Inferior parietal cortex (tissue), 1 donor: ENCODE measurements around the gene MYO1E.
"Not testable (repeated sequence)": the region's sequence is repeated elsewhere in the genome, so short reads cannot be mapped to it uniquely, and the experiment has no call there.

Experiments used
- DNase-seq: peaks from one replicate; pipeline ENCODE4 v3.0.0-alpha.2; 2016; ENCODE audit errors: extremely low spot score

MYO1E gene

GRCh38 chr15:59137566-59137965, 235.1 kb downstream of the MYO1E start:
- DNase-seq = no peak

- DNase-seq = no peak
Measured at GRCh38 chr15:59133929-59134427, 238.7 kb downstream of the MYO1E start.

DNA sequence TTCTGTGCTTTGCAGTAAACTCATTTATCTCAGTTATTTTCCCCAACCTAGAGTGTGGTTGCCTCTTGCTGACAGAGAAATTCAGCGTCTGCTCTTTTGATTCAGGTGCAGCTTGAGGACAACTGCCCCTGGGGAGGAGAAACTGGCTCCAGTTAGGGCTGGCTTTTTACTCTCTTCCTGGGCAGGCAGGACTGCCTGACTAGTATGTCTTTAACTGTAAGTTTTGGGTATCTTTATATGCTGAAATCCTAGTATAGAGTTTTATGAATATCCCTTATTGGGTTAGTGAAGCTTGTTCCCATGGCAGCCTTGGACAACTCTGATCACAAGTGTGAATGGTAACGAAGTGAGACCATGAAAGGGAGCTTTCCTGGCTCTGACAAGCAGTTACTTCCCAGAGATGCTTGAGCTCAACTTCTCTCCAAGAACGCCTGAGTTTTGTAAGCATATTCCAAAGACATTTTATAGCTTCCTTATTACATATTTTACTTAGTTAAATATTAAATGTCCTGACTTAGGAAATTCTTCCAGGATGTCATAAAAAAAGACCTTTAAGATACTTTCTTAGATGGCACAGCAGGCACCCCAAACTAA, 240.6 kb downstream of the MYO1E start:
- no peak for DNase-seq

GRCh38 chr15:59131456-59131855, 241.2 kb downstream of the MYO1E start:
- DNase-seq = no peak

DNA sequence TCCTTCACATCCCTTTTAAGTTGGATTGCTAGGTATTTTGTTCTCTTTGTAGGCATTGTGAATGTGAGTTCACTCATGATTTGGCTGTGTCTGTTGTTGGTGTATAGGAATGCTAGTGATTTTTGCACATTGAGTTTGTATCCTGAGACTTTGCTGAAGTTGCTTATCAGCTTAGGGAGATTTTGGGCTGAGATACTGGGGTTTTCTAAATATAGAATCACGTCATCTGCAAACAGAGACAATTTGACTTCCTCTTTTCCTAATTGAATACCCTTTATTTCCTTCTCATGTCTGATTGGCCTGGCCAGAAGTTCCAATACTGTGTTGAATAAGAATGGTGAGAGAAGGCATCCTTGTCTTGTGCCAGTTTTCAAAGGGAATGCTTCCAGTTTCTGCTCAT, 245.4 kb downstream of the MYO1E start:
- not testable (repeated sequence) for DNase-seq

DNA sequence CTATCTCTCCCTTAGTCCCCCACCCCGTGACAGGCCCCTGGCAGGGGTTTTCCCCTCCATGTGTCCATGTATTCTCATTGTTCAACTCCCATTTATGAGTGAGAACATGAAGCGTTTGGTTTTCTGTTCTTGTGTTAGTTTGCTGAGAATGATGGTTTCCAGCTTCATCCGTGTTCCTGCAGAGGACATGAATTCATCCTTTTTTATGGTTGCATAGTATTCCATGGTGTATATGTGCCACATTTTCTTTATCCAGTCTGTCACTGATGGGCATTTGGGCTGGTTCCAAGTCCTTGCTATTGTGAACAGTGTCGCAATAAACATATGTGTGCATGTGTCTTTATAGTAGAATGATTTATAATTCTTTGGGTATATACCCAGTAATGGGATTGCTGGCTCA, 247.0 kb downstream of the MYO1E start:
- DNase-seq = not testable (repeated sequence)

GRCh38 chr15:59124261-59124660, 248.4 kb downstream of the MYO1E start:
- no peak for DNase-seq

DNA sequence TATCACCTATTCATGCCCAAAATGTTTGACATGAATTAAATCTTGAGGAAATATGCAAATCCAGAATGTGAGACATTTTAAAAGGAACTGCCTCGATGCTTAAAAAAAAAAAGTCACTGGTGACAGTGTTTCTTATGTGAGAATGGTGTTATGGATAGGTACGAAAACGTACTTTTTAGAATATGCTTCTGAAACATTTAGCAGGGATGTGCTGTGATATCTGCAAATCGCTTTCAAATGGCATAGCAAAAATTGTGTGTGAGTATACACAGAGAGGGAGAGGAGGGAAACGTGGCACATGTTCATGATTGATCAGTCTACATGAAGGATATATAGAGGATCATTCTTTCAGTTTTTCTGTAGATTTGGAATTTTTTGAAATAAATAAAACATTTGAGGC, 251.7 kb downstream of the MYO1E start:
- DNase-seq = no peak

DNA sequence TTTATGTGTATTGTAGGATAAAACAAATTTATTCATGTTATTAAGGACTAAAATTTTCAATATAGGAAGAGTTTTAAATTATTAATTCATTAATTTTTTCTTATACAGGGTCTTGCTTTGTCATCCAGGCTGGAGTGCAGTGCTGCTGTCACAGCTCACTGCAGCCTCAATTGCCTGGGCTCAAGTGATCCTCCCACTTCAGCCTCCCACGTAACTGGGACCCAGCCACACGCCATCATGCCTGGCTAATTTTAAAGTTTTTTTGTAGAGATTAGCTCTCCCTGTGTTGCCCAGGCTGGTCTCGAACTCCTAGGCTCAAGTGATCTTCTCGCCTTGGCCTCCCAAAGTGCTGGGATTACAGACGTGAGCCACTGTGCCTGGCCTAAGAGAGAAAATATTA, 253.0 kb downstream of the MYO1E start:
- DNase-seq = no peak

- no peak for DNase-seq
Measured at GRCh38 chr15:59116771-59117170, 255.9 kb downstream of the MYO1E start.

DNA sequence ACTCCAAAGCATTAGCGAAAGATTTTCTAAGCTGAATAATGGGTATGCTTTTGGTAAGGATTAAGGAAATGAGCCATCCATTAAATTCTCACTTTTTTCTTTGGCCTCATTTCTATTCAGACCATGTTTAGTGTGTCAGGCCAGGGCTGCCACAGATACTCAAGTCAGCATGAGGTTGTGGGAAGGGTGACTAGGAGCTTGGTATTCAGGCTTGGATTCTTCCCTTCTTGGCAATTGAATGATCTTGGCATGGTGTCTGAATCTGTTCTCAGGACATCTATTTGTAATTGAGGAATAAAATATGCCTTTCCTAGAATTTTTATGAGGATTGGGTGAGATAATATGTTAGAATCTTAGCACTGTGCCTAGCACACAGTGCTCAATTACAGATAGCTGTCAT, 256.5 kb downstream of the MYO1E start:
- DNase-seq = no peak

DNA sequence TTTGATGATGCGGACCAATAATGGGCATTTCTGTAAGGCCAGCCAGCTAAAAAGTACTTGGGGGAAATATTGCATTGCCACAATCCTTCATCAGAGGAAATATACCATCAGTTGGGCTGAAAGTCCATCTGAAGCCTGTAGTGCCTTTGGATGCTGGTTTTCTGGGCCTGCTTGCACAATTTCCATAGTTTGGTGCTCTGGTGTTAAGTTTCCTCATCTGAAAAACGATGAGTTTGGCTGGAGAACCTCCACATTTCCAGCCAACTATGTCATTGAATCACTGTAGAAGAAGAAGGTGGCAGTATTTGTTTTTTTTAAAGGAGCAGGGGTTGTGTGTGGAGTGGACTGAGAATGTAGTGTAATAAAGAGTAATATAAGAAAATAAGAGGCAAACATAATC, 257.6 kb downstream of the MYO1E start:
- DNase-seq = no peak

DNA sequence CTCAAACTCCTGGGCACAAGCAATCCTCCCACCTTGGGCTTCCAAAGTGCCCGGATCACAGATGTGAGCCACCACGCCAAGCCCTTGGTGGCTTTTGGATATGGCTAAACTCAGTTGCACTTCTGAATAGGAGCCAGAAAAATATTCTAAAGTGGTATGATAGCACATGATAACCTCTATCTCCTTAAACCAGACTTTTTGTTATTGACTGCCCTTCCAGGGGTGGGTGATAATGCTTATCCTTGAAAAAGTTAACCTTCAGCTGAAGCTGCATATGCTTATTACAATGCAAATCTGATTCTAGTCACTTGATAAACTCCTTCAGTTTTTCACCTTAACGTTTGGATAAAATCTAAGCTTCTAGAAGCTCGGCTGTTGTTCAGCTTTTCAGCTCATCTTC, 261.4 kb downstream of the MYO1E start:
- DNase-seq = no peak

GRCh38 chr15:59105854-59106253, 266.8 kb downstream of the MYO1E start:
- DNase-seq = no peak

DNA sequence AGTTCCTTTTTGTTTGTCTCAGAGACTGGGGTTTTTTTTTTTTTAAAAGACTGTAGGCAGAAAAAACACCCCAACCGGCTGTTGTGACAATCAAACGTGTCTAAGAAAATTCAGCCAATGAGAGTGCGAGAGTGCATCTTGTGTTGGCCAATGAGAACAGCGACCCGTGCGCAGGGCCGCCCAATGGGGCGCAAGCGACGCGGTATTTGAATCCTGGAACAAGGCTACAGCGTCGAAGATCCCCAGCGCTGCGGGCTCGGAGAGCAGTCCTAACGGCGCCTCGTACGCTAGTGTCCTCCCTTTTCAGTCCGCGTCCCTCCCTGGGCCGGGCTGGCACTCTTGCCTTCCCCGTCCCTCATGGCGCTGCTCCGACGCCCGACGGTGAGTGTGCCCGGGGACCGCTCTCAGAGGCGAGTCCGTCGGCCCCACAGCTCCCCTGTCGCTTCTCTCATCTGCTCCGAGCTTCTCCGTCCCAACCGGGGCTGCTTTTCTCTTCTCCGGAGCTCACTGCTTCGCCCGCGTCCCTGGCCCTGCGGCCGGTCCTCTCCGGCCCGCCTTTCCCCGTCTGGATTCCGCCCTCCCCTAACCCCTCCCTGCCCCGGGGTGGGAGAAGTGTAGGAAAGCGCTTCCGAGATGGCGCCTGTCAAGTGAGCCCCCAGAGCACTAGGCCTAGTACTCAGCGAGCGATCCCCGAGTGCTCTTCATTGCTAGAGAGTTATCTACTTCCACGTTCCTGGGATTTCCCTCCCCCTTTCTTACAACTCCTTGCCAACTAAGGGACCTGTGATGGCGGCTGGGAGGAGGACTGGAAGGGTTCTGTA, 267.5 kb downstream of the MYO1E start, which contains the start of gene CCNB2:
TSS of gene CCNB2 (plus strand) at position 235 of the 821 bp plus-strand sequence. CDS start at position 358, 123 bp downstream.
- DNase-seq = peak; percentile 95

GRCh38 chr15:59104602-59104911, 268.1 kb downstream of the MYO1E start:
- no peak for DNase-seq

DNA sequence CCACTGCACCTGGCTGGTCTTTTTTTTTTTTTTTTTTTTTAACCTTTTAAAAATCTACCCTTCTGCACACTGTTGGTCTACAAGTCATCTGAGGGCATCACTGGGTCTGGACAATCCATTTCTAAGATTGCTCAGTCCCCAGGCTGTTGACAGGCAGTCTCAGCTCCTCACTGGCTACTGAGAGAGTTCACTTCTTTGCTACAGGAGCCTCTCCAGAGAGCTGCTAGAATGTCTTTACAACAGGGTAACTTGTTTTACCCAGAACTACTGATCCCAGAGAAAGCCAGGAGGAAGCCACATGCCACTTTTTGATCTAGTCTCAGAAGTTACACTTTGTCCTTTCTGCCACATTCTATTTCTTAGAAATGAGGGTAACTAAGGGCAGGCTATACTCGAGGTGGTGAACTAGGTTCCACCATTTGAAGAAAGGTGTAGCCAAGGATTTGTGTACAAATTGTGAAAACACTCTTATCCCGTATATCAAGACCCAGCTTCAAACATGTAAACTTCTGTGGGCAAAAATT, 273.4 kb downstream of the MYO1E start:
- DNase-seq = no peak

GRCh38 chr15:59096429-59096828, 276.2 kb downstream of the MYO1E start:
- no peak for DNase-seq

GRCh38 chr15:59094077-59094476, 278.6 kb downstream of the MYO1E start:
- DNase-seq = no peak

DNA sequence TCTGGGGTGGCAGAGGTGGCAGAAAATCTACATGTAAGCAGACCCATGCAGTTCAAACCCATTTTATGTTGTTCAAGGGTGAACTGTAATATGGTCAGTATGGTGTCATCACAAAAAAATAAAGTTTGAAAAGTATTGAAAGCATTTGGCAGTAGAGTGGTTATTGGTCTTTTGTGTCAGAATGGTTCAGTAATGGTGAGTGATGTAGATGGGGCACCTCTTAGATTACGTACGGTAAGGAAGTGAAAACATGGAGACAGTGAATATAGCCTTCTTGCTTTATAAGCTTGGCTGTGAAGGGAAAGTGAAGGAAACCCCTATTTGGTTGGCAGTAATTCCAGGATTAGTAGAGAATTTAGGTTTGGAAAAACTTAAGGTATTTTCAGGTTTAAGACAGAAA, 284.9 kb downstream of the MYO1E start:
- no peak for DNase-seq
